WTC11 (cell line): Measurements from ENCODE around the gene SLC25A27. TPM values are rescaled to one million over a fixed set of nuclear protein-coding genes. Genes with fewer than 3 reads are reported as not detected.

Experiments
- ATAC-seq: fragments of 200-7000 bp; cut with Tn5 transposase; 2 replicates; pipeline ENCODE4 v1.10.0; 2021; ENCODE audit warnings: mild to moderate bottlenecking, moderate library complexity
- CTCF ChIA-PET: fragments of 300-600 bp; sonication (Branson Sonifier 250); formaldehyde crosslinking; loops from one replicate; lab custom pipeline; 2021; ENCODE audit warnings: antibody characterized with exemption; lab: Charles Lee
- POLR2A ChIA-PET: fragments of 350-600 bp; sonication (Branson Sonifier 250); formaldehyde crosslinking; loops from one replicate; lab custom pipeline; 2021; ENCODE audit warnings: antibody characterized with exemption; lab: Charles Lee
- DNase-seq: peaks from one replicate; pipeline ENCODE4 v3.0.0; 2021; ENCODE audit warnings: low spot score
- H3K27ac Mint-ChIP-seq: 2 replicates; pipeline ENCODE4 v1.8.0; 2021; ENCODE audit warnings: mixed read lengths
- H3K27me3 Mint-ChIP-seq: 2 replicates; pipeline ENCODE4 v1.8.0; 2021; ENCODE audit warnings: low read depth, mild to moderate bottlenecking, moderate library complexity, mixed read lengths
- H3K36me3 Mint-ChIP-seq: 2 replicates; pipeline ENCODE4 v1.8.0; 2021; ENCODE audit warnings: mixed read lengths
- H3K4me1 Mint-ChIP-seq: 2 replicates; pipeline ENCODE4 v1.8.0; 2022; ENCODE audit warnings: mixed read lengths
- H3K4me3 Mint-ChIP-seq: 2 replicates; pipeline ENCODE4 v1.8.0; 2021; ENCODE audit warnings: mild to moderate bottlenecking, moderate library complexity, mixed read lengths
- H3K9me3 Mint-ChIP-seq: 2 replicates; pipeline ENCODE4 v1.8.0; 2021; ENCODE audit warnings: mixed read lengths
- ATF1 ChIP-seq: sonication (generic); formaldehyde crosslinking; IDR thresholded peaks from 2 replicates; pipeline ENCODE4 v1.8.1; 2023; ENCODE audit warnings: mild to moderate bottlenecking, moderate library complexity, missing genetic modification reagents
- ATF6 ChIP-seq: sonication (generic); formaldehyde crosslinking; IDR thresholded peaks from 2 replicates; pipeline ENCODE4 v1.8.1; 2023; ENCODE audit warnings: mild to moderate bottlenecking, missing genetic modification reagents
- CREB1 ChIP-seq: sonication (generic); formaldehyde crosslinking; IDR thresholded peaks from 2 replicates; pipeline ENCODE4 v1.8.0; 2023; ENCODE audit warnings: mild to moderate bottlenecking, missing genetic modification reagents
- CREM ChIP-seq: sonication (generic); formaldehyde crosslinking; IDR thresholded peaks from 2 replicates; pipeline ENCODE4 v1.8.1; 2022; ENCODE audit warnings: mild to moderate bottlenecking, missing genetic modification reagents, moderate library complexity
- E2F4 ChIP-seq: sonication (generic); formaldehyde crosslinking; IDR thresholded peaks from 2 replicates; pipeline ENCODE4 v1.8.1; 2022; ENCODE audit warnings: low read depth, mild to moderate bottlenecking, moderate library complexity, missing genetic modification reagents, borderline replicate concordance
- ERG ChIP-seq: fragments of 250-450 bp; sonication (Bioruptor Pico); IDR thresholded peaks from 2 replicates; pipeline ENCODE4 v1.8.0; 2021; ENCODE audit warnings: mild to moderate bottlenecking
- ETV6 ChIP-seq: sonication (generic); formaldehyde crosslinking; IDR thresholded peaks from 2 replicates; pipeline ENCODE4 v1.8.1; 2022; ENCODE audit warnings: mild to moderate bottlenecking, missing genetic modification reagents
- FOXJ3 ChIP-seq: sonication (generic); formaldehyde crosslinking; IDR thresholded peaks from 2 replicates; pipeline ENCODE4 v1.9.0; 2021; ENCODE audit warnings: missing genetic modification reagents, mild to moderate bottlenecking, borderline replicate concordance
- HMGA2 ChIP-seq: fragments of 250-450 bp; sonication (Bioruptor Pico); IDR thresholded peaks from 2 replicates; pipeline ENCODE4 v1.4.0; 2021; ENCODE audit warnings: mild to moderate bottlenecking, moderate library complexity
- HMGXB4 ChIP-seq: sonication (generic); formaldehyde crosslinking; IDR thresholded peaks from 2 replicates; pipeline ENCODE4 v1.8.1; 2023; ENCODE audit warnings: mild to moderate bottlenecking, moderate library complexity, missing genetic modification reagents
- MAX ChIP-seq: sonication (generic); formaldehyde crosslinking; IDR thresholded peaks from 2 replicates; pipeline ENCODE4 v1.8.0; 2022; ENCODE audit warnings: mild to moderate bottlenecking, missing genetic modification reagents
- PREB ChIP-seq: sonication (generic); formaldehyde crosslinking; IDR thresholded peaks from 2 replicates; pipeline ENCODE4 v1.8.1; 2022; ENCODE audit warnings: mild to moderate bottlenecking, missing genetic modification reagents, moderate library complexity, borderline replicate concordance
- RELA ChIP-seq: sonication (generic); formaldehyde crosslinking; IDR thresholded peaks from 2 replicates; pipeline ENCODE4 v1.8.1; 2022; ENCODE audit warnings: missing genetic modification reagents, mild to moderate bottlenecking, borderline replicate concordance
- SP1 ChIP-seq: sonication (generic); formaldehyde crosslinking; conservative IDR thresholded peaks from 2 replicates; pipeline ENCODE4 v1.8.1; 2022; ENCODE audit warnings: missing genetic modification reagents
- ZBTB43 ChIP-seq: sonication (generic); formaldehyde crosslinking; IDR thresholded peaks from 2 replicates; pipeline ENCODE4 v1.8.1; 2023; ENCODE audit warnings: mild to moderate bottlenecking, missing genetic modification reagents
- ZMAT4 ChIP-seq: fragments of 250-450 bp; sonication (Bioruptor Pico); IDR thresholded peaks from 2 replicates; pipeline ENCODE4 v1.9.0; 2021; ENCODE audit warnings: mild to moderate bottlenecking
- ZNF232 ChIP-seq: sonication (generic); formaldehyde crosslinking; IDR thresholded peaks from 2 replicates; pipeline ENCODE4 v1.8.0; 2022; ENCODE audit warnings: mild to moderate bottlenecking, missing genetic modification reagents
- ZNF263 ChIP-seq: sonication (generic); formaldehyde crosslinking; IDR thresholded peaks from 2 replicates; pipeline ENCODE4 v1.8.1; 2022; ENCODE audit warnings: low read depth, mild to moderate bottlenecking, moderate library complexity, missing genetic modification reagents
- ZNF671 ChIP-seq: fragments of 250-450 bp; sonication (Bioruptor Pico); IDR thresholded peaks from 2 replicates; pipeline ENCODE4 v1.8.0; 2021; ENCODE audit warnings: mild to moderate bottlenecking
- total RNA-seq: library from RNA; stranded (reverse); gene quantifications from 3 replicates; pipeline ENCODE4 v1.2.3, GENCODE V29; 2021

The SLC25A27 gene
- total RNA-seq, 1 experiment from 2014 or later, result 10.9 TPM

- no peak for TF ChIP-seq E2F4
- no peak for TF ChIP-seq ZNF232 (CRISPR knock-in tag)
- TF ChIP-seq, all 79 proteins: peak for 0
Measured at GRCh38 chr6:46711491-46711890, 58.7 kb downstream of the SLC25A27 start (continued).

- TF ChIP-seq CREB1 (CRISPR knock-in tag), result no peak
- TF ChIP-seq ATF1 (CRISPR knock-in tag), result no peak
- TF ChIP-seq MAX (CRISPR knock-in tag), result no peak
- no peak for TF ChIP-seq ZBTB43 (CRISPR knock-in tag)
- no peak for TF ChIP-seq ZNF671 (CRISPR knock-in tag)
- no peak for TF ChIP-seq CREM (CRISPR knock-in tag)
- TF ChIP-seq ZMAT4 (CRISPR knock-in tag), result no peak
- TF ChIP-seq ZNF263 (CRISPR knock-in tag), result no peak
- no peak for TF ChIP-seq ERG (CRISPR knock-in tag)
- TF ChIP-seq HMGA2 (CRISPR knock-in tag), result no peak
- no peak for TF ChIP-seq RELA (CRISPR knock-in tag)
- TF ChIP-seq ATF6 (CRISPR knock-in tag), result no peak
- H3K4me1 Mint-ChIP-seq, result no peaks in the 10 kb centered on the region
- no peaks in the 10 kb centered on the region for H3K36me3 Mint-ChIP-seq
- H3K9me3 Mint-ChIP-seq, result no peaks in the 10 kb centered on the region
- H3K27ac Mint-ChIP-seq, result no peak overlapping the region
- no peak for DNase-seq
- POLR2A ChIA-PET, result no interaction called here
- no peak overlapping the region for H3K4me3 Mint-ChIP-seq
- ATAC-seq, result no peak
- CTCF ChIA-PET, result no interaction called here
- no peaks in the 10 kb centered on the region for H3K27me3 Mint-ChIP-seq
Measured at GRCh38 chr6:46715141-46715540, 62.4 kb downstream of the SLC25A27 start.

- no peak for DNase-seq
- CTCF ChIA-PET, result no interaction called here
- Mint-ChIP-seq H3K27me3 (no peaks in the 10 kb centered on the region), H3K9me3 (no peaks in the 10 kb centered on the region)
- POLR2A ChIA-PET, result no interaction called here
- TF ChIP-seq CREB1 (CRISPR knock-in tag) (no peak), PREB (CRISPR knock-in tag) (no peak), HMGXB4 (CRISPR knock-in tag) (no peak), FOXJ3 (CRISPR knock-in tag) (no peak), SP1 (CRISPR knock-in tag) (no peak), ETV6 (no peak)
- TF ChIP-seq, all 79 proteins: peak for 0
- Mint-ChIP-seq H3K4me3 (no peak overlapping the region), H3K36me3 (no peaks in the 10 kb centered on the region), H3K4me1 (no peaks in the 10 kb centered on the region), H3K27ac (no peak overlapping the region)
- ATAC-seq, result no peak
Measured at GRCh38 chr6:46719099-46719498, 66.3 kb downstream of the SLC25A27 start.
